Naive thymus-derived CD8-positive, alpha-beta T cell (primary cell): ENCODE data around the gene RFC1. TPM values are rescaled to one million over a fixed set of nuclear protein-coding genes. Genes with fewer than 3 reads are reported as not detected.
"Not testable (repeated sequence)": the region's sequence is repeated elsewhere in the genome, so short reads cannot be mapped to it uniquely, and the experiment has no call there.

Experiments used
- ATAC-seq, 2 donors: fragments of 150-1000 bp; cut with Tn5 transposase in 1 of 2; sonication (Bioruptor Pico), chemical (Tn5 transposase) in 1 of 2; 1 replicate in 1 of 2; 2 replicates in 1 of 2; pipeline ENCODE4 v1.10.0; 2021; ENCODE audit warnings: mild to moderate bottlenecking in 2 of 2, moderate library complexity in 2 of 2
- POLR2A ChIA-PET: fragments of 350-600 bp; sonication (Branson Sonifier 250); formaldehyde crosslinking; loops from one replicate; lab custom pipeline; 2021; ENCODE audit warnings: antibody characterized with exemption; lab: Charles Lee
- DNase-seq, 10 donors: peaks; one replicate each; pipeline versions ENCODE4 v3.0.0 to v3.0.0-alpha.2; 2020 to 2022
- H3K27ac Mint-ChIP-seq, 10 donors: one replicate each; pipeline ENCODE4 v1.8.0; 2020 to 2022; ENCODE audit warnings: mild to moderate bottlenecking in 10 of 10, mixed read lengths in 10 of 10, moderate library complexity in 4 of 10, inconsistent platforms in 1 of 10
- H3K27me3 Mint-ChIP-seq, 5 donors: one replicate each; pipeline ENCODE4 v1.8.0; 2021 to 2022; ENCODE audit warnings: mixed read lengths in 5 of 5
- H3K36me3 Mint-ChIP-seq, 3 donors: one replicate each; pipeline ENCODE4 v1.8.0; 2020 to 2022; ENCODE audit warnings: mixed read lengths in 3 of 3, mild to moderate bottlenecking in 2 of 3, inconsistent platforms in 1 of 3
- H3K4me1 Mint-ChIP-seq, 4 donors: one replicate each; pipeline ENCODE4 v1.8.0; 2021 to 2022; ENCODE audit warnings: mixed read lengths in 4 of 4
- H3K4me3 Mint-ChIP-seq, 10 donors: one replicate each; pipeline ENCODE4 v1.8.0; 2020 to 2022; ENCODE audit warnings: mild to moderate bottlenecking in 10 of 10, mixed read lengths in 10 of 10, moderate library complexity in 6 of 10, inconsistent platforms in 1 of 10
- H3K9me3 Mint-ChIP-seq, 9 donors: one replicate each; pipeline ENCODE4 v1.8.0; 2020 to 2022; ENCODE audit warnings: mixed read lengths in 9 of 9, mild to moderate bottlenecking in 3 of 9, inconsistent platforms in 1 of 9, moderate library complexity in 1 of 9
- polyA plus RNA-seq, 3 donors: library from polyadenylated mRNA; unstranded; fragments of 300-500 nt; fragmentation: Illumina TruSeq; gene quantifications; one replicate each; pipeline ENCODE4 v1.2.3, GENCODE V29; 2021
- total RNA-seq, 8 experiments: library from RNA in 2 of 8; stranded (reverse) in 2 of 8; gene quantifications; one replicate each; pipeline ENCODE4 v1.2.3 and lab custom pipeline; 2021 to 2026

Gene RFC1
- total and polyA plus RNA-seq, 5 experiments from 2014 or later, result 26.6 to 54.6 (median 43.2) TPM

DNA sequence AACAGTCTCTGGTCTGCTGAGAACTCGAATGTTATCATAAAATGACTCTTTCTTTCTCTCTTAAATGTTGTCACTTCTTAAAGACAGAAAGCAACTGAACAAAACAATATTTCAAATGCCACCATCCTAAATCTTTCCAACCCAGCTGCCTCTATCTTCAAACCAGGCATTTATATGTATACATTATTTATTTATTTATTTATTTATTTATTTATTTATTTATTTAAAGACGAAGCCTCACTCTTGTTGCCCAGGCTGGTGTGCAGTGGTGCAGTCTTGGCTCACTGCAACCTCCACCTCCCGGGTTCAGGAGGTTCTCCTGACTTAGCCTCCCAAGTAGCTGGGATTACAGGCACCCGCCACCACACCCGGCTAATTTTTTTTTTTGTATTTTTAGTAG lies 73.7 kb downstream of the RFC1 start:
- H3K27me3 Mint-ChIP-seq, DNase-seq, ATAC-seq, POLR2A ChIA-PET, H3K4me3 Mint-ChIP-seq, H3K4me1 Mint-ChIP-seq, H3K9me3 Mint-ChIP-seq: not testable (repeated sequence)
- H3K27ac Mint-ChIP-seq, result peak overlapping the region in 2 of 10 donors; percentile 6 to 60
- H3K36me3 Mint-ChIP-seq, result peaks cover 13 to 84% (median 35%) of the 10 kb centered on the region in 3 donors

- Mint-ChIP-seq H3K4me1 (no peaks in the 10 kb centered on the region), H3K36me3 (peaks cover 13 to 89% (median 37%) of the 10 kb centered on the region in 3 donors), H3K27ac (peak overlapping the region in 1 of 10 donors; percentile 24), H3K27me3 (no peaks in the 10 kb centered on the region), H3K4me3 (no peak overlapping the region), H3K9me3 (no peaks in the 10 kb centered on the region)
- DNase-seq, result no peak
- POLR2A ChIA-PET, result no interaction called here
- no peak for ATAC-seq
Observed at GRCh38 chr4:39291686-39292085, 74.5 kb downstream of the RFC1 start.

- Mint-ChIP-seq H3K27me3 (no peaks in the 10 kb centered on the region), H3K36me3 (peaks cover 8 to 71% (median 30%) of the 10 kb centered on the region in 3 donors), H3K9me3 (no peaks in the 10 kb centered on the region), H3K4me3 (no peak overlapping the region), H3K27ac (no peak overlapping the region), H3K4me1 (no peaks in the 10 kb centered on the region)
- POLR2A ChIA-PET, result no interaction called here
- no peak for ATAC-seq
- DNase-seq, result no peak
Observed at GRCh38 chr4:39287223-39287622, 78.9 kb downstream of the RFC1 start.

- no peaks in the 10 kb centered on the region for H3K27me3 Mint-ChIP-seq
- POLR2A ChIA-PET, result no interaction called here
- DNase-seq (no peak), ATAC-seq (no peak)
- no peaks in the 10 kb centered on the region for H3K4me1 Mint-ChIP-seq
- H3K9me3 Mint-ChIP-seq, result no peaks in the 10 kb centered on the region
- H3K27ac Mint-ChIP-seq, result peak overlapping the region in 1 of 10 donors; percentile 38
- no peak overlapping the region for H3K4me3 Mint-ChIP-seq
- H3K36me3 Mint-ChIP-seq, result peaks cover 8 to 61% (median 28%) of the 10 kb centered on the region in 3 donors
Observed at GRCh38 chr4:39286263-39286662, 79.9 kb downstream of the RFC1 start.

- POLR2A ChIA-PET, result interaction anchor here (0.6 kb wide), 1 partner anchor 145 kb away, joined by 3 read pairs; no protein-coding TSS in a partner anchor
- no peak overlapping the region for H3K4me3 Mint-ChIP-seq
- H3K4me1 Mint-ChIP-seq, result no peaks in the 10 kb centered on the region
Observed at GRCh38 chr4:39285853-39286252, 80.3 kb downstream of the RFC1 start.

DNA sequence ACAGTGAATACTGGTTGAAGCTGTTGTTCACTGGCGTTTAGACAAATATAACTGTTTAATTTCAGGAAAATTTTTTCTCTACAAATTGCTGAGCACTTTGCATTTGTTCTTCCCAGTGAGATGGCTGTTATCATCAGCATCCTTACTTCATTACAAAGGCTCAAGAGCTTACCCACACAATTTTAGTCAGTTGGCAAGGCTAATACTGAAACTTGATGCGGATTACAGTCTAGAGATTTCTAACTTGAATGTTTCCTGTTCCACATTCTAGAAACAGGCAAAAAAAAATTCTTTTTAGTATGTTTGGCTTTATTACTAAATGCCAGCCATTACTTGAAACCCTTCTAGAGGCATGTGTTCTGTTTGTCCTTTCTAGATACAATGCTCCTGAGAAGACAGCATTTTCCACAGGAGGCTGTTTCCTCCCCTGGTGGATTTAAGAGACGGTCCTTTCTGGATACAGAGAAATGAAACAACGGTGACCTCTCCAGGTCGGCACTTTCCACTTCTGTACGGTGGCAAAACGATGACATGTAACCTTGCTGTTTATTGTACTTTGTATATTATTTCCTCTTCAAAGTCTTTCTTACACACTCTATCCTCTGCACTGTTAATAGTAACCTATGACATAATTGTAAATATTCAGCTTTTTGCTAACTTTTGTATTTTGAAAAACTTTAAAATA lies 80.9 kb downstream of the RFC1 start:
- DNase-seq (no peak), ATAC-seq (no peak)
- Mint-ChIP-seq H3K36me3 (peaks cover 8 to 51% (median 20%) of the 10 kb centered on the region in 3 donors), H3K9me3 (no peaks in the 10 kb centered on the region), H3K27ac (no peak overlapping the region), H3K4me3 (no peak overlapping the region), H3K4me1 (no peaks in the 10 kb centered on the region), H3K27me3 (no peaks in the 10 kb centered on the region)
- POLR2A ChIA-PET, result interaction anchor here (0.6 kb wide), 1 partner anchor 144 kb away, joined by 3 read pairs; no protein-coding TSS in a partner anchor

More at GRCh38 chr4:39285853-39286252, 80.3 kb downstream of the RFC1 start:
- DNase-seq (no peak), ATAC-seq (no peak)
- peak overlapping the region in 1 of 10 donors; percentile 38 for H3K27ac Mint-ChIP-seq
- H3K27me3 Mint-ChIP-seq, result no peaks in the 10 kb centered on the region
- H3K36me3 Mint-ChIP-seq, result peaks cover 8 to 57% (median 25%) of the 10 kb centered on the region in 3 donors
- H3K9me3 Mint-ChIP-seq, result no peaks in the 10 kb centered on the region

DNA sequence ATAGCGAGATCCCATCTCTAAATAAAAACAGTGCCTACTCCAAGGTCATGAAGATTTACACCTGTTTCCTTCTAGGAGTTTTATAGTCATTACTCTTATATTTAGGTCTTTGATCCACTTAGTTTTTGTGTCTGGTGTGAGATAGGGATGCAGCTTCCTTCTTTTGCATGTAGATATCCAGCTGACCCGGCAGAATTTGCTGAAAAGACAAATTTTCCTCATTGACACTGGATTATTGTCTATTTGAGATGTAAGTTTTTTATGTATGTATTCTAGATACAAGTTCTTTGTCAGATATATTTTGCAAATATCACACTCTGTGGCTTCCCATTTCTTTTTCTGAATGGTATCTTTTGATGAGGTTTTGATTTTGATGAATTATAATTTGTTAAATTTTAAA lies 85.4 kb downstream of the RFC1 start:
- DNase-seq, result no peak
- Mint-ChIP-seq H3K4me3 (no peak overlapping the region), H3K36me3 (peaks cover 0 to 42% (median 20%) of the 10 kb centered on the region in 3 donors), H3K27ac (no peak overlapping the region), H3K27me3 (no peaks in the 10 kb centered on the region), H3K9me3 (no peaks in the 10 kb centered on the region), H3K4me1 (no peaks in the 10 kb centered on the region)
- no peak for ATAC-seq
- POLR2A ChIA-PET, result no interaction called here

- DNase-seq (no peak), ATAC-seq (no peak)
- Mint-ChIP-seq H3K27me3 (no peaks in the 10 kb centered on the region), H3K9me3 (no peaks in the 10 kb centered on the region), H3K27ac (peak overlapping the region in 1 of 10 donors; percentile 63), H3K36me3 (peaks cover 0 to 45% (median 31%) of the 10 kb centered on the region in 3 donors), H3K4me1 (no peaks in the 10 kb centered on the region), H3K4me3 (no peak overlapping the region)
- POLR2A ChIA-PET, result no interaction called here
Observed at GRCh38 chr4:39279416-39279815, 86.7 kb downstream of the RFC1 start.

DNA sequence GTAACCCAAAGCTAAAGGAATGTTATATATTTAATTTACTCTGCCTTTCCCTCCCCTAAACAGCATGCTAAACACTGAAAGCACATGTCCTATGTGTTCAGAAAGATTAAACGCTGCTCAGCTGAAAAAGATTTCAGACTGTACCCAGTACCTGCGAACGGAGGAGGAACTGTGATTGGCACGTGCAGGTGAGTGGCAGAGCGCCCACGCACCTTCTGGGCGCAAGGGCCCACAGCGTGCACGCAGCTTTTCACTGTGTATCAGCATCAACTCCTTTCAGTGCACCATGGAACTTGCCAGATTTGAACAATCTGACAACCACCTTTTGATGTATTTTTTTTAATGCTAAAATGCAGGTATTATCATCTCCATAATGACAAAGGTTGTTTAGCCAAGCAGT lies 87.7 kb downstream of the RFC1 start:
- Mint-ChIP-seq H3K36me3 (peaks cover 0 to 50% (median 39%) of the 10 kb centered on the region in 3 donors), H3K27ac (peak overlapping the region in 2 of 10 donors; percentile 24 to 55)
- ATAC-seq, result no peak

DNA sequence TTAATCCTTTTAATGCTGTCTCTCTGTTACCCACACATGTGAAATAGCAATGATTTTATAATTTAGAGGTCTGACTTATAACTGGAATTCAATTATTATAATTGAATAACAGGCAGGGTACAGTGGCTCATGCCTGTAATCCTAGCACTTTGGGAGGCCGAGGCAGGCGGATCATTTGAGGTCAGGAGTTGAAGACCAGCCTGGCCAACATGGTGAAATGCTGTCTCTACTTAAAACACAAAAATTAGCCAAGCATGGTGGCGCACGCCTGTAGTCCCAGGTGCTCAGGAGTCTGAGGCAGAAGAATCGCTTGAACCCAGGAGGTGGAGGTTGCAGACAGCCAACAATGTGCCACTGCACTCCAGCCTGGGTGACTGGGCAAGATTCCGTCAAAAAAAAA lies 88.5 kb downstream of the RFC1 start:
- POLR2A ChIA-PET, ATAC-seq, H3K4me3 Mint-ChIP-seq, DNase-seq, H3K27me3 Mint-ChIP-seq, H3K9me3 Mint-ChIP-seq, H3K4me1 Mint-ChIP-seq: not testable (repeated sequence)
- peak overlapping the region in 1 of 10 donors; percentile 55 for H3K27ac Mint-ChIP-seq
- H3K36me3 Mint-ChIP-seq, result peaks cover 0 to 58% (median 43%) of the 10 kb centered on the region in 3 donors

More for the DNA sequence above, 87.7 kb downstream of the RFC1 start:
- no peaks in the 10 kb centered on the region for H3K9me3 Mint-ChIP-seq
- H3K4me3 Mint-ChIP-seq, result no peak overlapping the region
- DNase-seq, result no peak
- POLR2A ChIA-PET, result no interaction called here
- no peaks in the 10 kb centered on the region for H3K4me1 Mint-ChIP-seq
- no peaks in the 10 kb centered on the region for H3K27me3 Mint-ChIP-seq

DNA sequence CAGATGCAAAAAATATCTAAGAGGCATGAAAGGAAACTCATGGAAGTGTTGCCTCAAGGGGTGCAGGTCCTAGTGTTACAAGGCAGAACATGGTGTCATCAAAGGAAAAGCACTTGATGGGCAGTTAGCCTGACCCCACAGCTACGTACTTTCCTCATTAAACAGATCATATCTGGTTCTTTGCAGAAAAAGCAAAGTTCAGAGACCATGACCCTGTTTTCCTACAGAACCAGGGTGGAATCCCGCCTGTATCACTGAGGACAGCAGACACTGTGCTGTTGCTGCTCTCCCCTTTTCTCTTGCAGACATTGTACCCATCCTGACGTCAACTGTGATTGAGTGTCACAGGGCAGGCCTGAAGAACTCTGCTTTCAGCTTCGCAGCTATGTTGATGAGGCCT lies 91.7 kb downstream of the RFC1 start:
- H3K36me3 Mint-ChIP-seq, result peaks cover 0 to 68% (median 52%) of the 10 kb centered on the region in 3 donors
- no peak overlapping the region for H3K27ac Mint-ChIP-seq
- DNase-seq, result no peak
- H3K4me1 Mint-ChIP-seq, result no peaks in the 10 kb centered on the region
- no peaks in the 10 kb centered on the region for H3K27me3 Mint-ChIP-seq
- ATAC-seq, result no peak
- no peaks in the 10 kb centered on the region for H3K9me3 Mint-ChIP-seq
- no peak overlapping the region for H3K4me3 Mint-ChIP-seq
- POLR2A ChIA-PET, result no interaction called here

GRCh38 chr4:39263895-39264294 lies 102.3 kb downstream of the RFC1 start:
- H3K9me3 Mint-ChIP-seq, result no peaks in the 10 kb centered on the region
- ATAC-seq, result no peak
- peaks cover 0 to 5% (median 0%) of the 10 kb centered on the region in 4 donors for H3K4me1 Mint-ChIP-seq
- H3K27ac Mint-ChIP-seq, result peak overlapping the region in 1 of 10 donors; percentile 14
- DNase-seq, result no peak
- H3K4me3 Mint-ChIP-seq, result no peak overlapping the region
- H3K36me3 Mint-ChIP-seq, result peaks cover 7 to 48% (median 47%) of the 10 kb centered on the region in 3 donors
- POLR2A ChIA-PET, result no interaction called here
- H3K27me3 Mint-ChIP-seq, result no peaks in the 10 kb centered on the region

- Mint-ChIP-seq H3K27ac (no peak overlapping the region), H3K9me3 (no peaks in the 10 kb centered on the region), H3K4me1 (peaks cover 0 to 5% (median 0%) of the 10 kb centered on the region in 4 donors), H3K27me3 (no peaks in the 10 kb centered on the region), H3K4me3 (no peak overlapping the region), H3K36me3 (peaks cover 13 to 44% (median 40%) of the 10 kb centered on the region in 3 donors)
- DNase-seq, result no peak
- POLR2A ChIA-PET, result no interaction called here
- no peak for ATAC-seq
Observed at GRCh38 chr4:39259571-39260330, 106.4 kb downstream of the RFC1 start.
